HEK293T (cell line): Measurements from ENCODE around the gene SLCO4A1.

ENCODE experiments used
- BHLHE40 ChIP-seq: fragments of 450-650 bp; IDR thresholded peaks from 2 replicates; pipeline ENCODE4 v1.6.1; 2016; ENCODE audit warnings: mild to moderate bottlenecking, moderate library complexity, borderline replicate concordance
- CTBP1 ChIP-seq: fragments of 450-650 bp; IDR thresholded peaks from 2 replicates; pipeline ENCODE4 v1.6.1; 2016; ENCODE audit warnings: borderline replicate concordance
- ELF4 ChIP-seq: fragments of 450-650 bp; IDR thresholded peaks from 2 replicates; pipeline ENCODE4 v1.6.1; 2017; ENCODE audit warnings: antibody characterized with exemption
- FOXK2 ChIP-seq: fragments of 450-650 bp; IDR thresholded peaks from 2 replicates; pipeline ENCODE4 v1.6.1; 2016; ENCODE audit warnings: mild to moderate bottlenecking
- FOXM1 ChIP-seq: fragments of 450-650 bp; IDR thresholded peaks from 2 replicates; pipeline ENCODE4 v1.6.1; 2017; ENCODE audit warnings: mild to moderate bottlenecking, borderline replicate concordance
- NFRKB ChIP-seq: fragments of 450-650 bp; IDR thresholded peaks from 2 replicates; pipeline ENCODE4 v1.6.1; 2016; ENCODE audit warnings: mild to moderate bottlenecking, moderate library complexity
- SUZ12 ChIP-seq: fragments of 450-650 bp; IDR thresholded peaks from 2 replicates; pipeline ENCODE4 v1.6.1; 2016; ENCODE audit warnings: mild to moderate bottlenecking

DNA sequence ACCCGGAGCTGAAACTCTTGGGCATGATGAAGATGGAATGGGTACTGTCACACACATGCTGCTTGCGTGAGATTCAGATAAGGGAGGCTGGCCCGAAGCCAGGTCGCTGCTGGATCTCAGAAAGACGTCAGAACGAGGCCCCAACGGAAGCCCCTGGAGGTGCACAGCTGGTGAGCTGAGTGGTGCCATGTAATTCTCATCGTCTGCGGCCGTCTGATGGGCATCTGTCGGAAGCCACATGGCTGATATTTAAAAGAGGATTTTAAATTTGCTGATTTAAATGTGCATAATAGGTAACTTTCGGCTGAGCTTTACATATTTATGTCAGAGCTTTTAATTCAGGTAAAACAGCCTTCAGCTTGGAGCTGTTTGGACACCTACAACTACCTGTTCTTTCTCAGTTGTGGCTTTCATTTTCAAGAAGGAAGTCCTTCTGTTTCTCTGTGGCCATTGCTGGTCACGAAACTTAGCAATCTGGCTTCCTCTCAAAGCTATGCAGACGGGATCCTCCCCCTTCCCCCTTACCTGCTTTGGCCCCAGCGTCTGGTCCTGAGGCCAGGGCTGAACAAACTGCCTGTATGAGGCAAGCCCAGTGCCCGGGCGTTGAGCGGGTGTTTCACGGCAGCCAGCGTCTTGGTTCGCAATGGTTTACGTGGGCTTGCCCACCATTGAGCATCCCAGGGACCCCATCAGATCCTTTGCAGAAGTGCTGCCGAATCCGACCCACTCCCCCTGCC, 9.2 kb downstream of the SLCO4A1 start:
- TF ChIP-seq BHLHE40 (no peak), SUZ12 (no peak), CTBP1 (no peak), NFRKB (no peak), ELF4 (no peak), FOXM1 (no peak), FOXK2 (no peak)
